GM21381 (cell line): ENCODE data around the gene HECTD2.
"Not testable (repeated sequence)": the region's sequence is repeated elsewhere in the genome, so short reads cannot be mapped to it uniquely, and the experiment has no call there.

Experiments used
- ATAC-seq: cut with Tn5 transposase; IDR thresholded peaks from one replicate; pipeline ENCODE4 v1.9.1; 2021; ENCODE audit warnings: mild to moderate bottlenecking, moderate library complexity; ENCODE audit not compliant: unreplicated experiment

Gene HECTD2

DNA sequence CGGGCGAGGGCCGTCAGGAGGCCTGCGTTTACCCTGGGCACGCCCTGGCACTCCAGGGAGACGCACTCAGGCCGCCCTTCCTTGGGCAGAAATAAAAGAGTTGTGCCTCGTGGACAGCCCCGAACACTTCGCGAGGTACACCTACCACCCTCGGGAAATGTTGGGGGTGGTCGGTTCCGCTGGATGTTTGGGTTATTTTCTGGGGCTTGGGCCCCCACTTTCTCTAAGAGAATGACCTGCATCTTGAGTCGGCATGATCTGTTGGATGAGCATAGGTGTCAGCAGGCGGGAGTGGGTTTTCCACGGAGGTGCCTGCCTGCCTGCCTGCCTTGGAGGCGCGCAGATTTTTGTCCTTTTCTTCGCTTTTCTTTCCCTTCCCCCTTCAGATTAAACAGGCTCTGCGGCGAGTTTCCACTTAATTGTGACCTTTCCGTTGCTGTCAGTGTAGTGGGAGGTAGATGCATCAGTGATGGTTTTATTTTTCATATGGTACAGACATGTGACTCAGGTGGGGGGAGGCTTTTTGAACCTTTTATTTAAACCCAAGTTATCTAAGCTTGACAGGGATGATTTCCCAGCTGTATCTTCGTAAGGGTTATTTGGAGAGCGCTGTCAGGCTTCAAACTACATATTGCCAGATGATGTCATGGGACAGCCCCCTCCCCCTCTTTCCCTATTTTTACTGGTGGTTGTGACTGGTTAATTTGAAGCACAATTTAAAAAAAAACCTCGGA is 661 bp downstream of the HECTD2 start:
- ATAC-seq: no peak

GRCh38 chr10:91411621-91412020 is 1.5 kb downstream of the HECTD2 start:
- ATAC-seq: no peak

DNA sequence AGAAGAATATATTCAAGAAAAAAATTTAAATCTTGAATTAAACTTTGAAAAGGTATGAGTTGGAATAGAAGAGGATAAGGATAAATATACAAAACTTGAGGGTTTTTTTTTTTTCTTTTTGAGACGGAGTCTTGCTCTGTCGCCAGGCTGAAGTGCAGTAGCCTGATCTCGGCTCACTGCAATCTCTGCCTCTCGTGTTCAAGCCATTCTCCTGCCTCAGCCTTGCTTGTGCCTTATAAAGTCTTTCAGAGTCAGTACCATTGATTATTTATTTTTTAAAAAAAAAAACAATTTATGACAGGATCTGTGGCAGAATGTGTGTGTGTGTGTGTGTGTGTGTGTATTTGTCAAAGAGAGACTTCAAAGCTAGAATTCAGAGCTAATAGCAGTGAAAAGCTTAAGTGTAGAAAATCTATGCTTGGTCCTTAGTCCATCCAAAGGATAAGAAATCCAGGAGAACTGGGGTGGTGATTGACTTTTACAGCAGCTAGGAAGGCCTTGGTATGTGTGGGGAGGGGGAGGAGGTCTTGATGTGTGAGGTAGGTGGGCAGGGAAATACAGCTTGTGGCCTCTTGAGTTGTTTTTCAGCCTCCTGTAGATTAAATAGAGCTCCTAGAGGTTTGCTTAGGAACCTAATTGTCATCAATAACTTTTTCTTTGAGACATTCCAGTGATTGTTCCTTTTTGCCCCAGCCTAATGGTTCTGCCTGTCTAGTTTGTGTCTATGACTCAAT is 2.4 kb downstream of the HECTD2 start:
- no peak for ATAC-seq

DNA sequence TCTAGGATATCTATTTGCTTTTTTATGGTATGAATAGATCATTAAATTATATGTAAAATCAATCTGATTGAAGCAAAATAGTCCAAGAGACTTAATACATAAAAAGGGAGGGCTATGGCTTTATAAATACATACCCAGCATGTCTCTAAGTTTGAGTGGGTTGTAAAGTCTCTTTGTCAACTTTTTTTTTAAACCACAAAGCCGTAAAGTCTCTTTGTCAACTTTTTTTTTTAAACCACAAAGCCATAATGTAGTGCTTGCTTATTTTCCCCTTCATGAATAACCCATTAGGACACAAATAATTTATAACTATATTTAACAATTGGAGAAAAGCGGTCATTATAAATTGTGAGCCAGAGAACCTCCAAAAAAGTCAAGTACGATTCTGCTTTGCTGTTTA is 5.7 kb downstream of the HECTD2 start:
- no peak for ATAC-seq

DNA sequence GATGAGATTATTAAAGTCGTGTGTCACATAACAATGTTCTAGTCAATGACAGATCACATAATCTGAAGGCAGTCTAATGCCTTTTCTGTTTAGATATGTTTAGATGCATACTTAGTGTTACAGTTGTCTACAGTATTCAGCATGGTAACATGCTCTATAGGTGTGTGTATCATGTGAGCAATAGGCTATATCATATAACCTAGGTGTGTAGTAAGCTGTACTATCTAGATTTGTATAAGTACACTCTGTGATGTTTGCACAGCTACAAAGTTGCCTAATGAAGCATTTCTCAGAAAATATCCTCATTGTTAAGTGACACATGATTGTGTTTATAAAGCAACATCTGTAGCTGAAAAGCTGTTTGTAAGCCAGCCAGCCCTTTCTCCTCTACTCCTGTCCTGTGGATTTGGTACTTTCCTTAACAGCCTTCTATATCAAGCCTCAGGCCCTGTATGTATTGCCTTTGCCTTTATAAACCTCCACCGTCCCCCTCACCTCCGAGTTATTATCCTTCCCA is 6.3 kb downstream of the HECTD2 start:
- no peak for ATAC-seq

DNA sequence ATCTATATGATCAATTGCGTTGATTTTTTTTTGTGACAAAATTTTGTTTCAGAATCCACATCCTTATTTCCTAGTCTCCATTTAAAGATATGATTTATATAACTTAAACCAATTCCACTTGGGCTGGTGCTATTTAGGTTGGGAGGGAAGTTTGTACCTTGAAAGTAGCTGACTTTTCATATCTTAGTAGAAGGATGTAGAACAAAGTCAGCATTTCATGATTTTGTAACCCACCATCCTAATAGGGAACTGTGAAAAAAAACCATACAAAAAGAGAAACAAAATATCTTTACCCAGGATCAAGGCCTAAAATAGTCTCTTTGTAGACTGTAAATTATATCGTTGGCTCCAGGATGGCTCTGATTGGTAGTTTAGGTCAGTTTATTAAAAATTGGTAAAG is 8.3 kb downstream of the HECTD2 start:
- no peak for ATAC-seq

GRCh38 chr10:91420868-91421267 is 10.7 kb downstream of the HECTD2 start:
- ATAC-seq: no peak

DNA sequence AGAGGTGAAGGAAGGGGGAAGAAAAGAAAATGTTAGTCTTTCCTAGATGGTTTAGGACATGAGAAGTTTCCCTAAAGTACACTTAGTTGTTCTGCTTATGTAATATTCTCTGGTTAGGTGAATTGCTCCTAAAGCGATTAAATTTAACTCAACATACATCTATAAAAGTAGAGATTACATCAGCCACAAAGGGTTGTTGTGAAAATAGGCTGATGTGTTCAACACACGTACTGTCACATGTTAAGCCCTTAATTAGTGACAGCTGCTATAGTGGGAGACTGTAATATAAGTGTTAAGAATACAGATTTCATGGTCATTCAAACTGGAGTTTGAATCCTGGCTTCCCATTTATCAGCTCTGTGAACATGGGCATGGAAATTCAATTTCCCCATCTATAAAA is 12.8 kb downstream of the HECTD2 start:
- ATAC-seq: no peak

GRCh38 chr10:91424016-91424415 is 13.9 kb downstream of the HECTD2 start:
- no peak for ATAC-seq

DNA sequence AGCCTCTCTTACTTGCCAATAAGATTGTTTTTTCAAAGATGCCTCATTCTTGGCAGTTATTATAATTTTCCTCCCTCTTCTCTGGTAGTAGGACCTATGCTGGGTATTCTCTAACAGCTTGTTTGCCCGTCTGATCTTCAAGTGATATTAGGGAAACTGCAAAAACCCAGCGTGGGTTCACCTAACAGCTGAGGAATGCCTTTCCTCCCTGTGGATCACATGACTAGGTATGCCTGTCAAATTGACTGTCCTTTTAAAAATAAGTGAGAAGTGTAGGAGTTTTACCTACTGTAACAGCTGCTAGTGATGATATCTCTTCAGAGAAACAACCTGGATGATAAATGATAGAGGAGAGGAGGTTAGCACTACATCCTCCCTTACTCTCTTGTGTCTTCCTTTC is 22.0 kb downstream of the HECTD2 start:
- no peak for ATAC-seq

DNA sequence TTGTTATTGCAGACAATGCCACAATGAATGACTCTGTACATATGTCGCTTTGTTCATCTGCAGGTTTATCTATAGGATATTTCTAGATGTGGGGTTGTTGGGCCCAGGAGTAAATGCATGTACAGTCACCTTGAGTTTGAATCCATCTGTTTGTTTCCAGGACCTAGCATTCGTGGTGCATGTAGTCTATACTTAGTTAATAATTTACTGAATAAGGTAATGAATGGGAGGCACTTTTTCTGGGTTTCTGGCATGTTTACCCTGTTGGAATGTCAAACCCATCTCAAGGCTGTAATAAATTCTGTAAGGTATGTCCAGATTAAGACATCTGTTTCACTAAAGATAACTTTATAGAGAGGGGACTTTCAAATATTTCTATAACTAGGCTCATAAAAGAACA is 23.5 kb downstream of the HECTD2 start:
- no peak for ATAC-seq

GRCh38 chr10:91434041-91434440 is 23.9 kb downstream of the HECTD2 start:
- ATAC-seq: no peak

- no peak for ATAC-seq
These were observed 25.1 kb downstream of the HECTD2 start for GRCh38 chr10:91435241-91435640.

- not testable (repeated sequence) for ATAC-seq
These were observed 28.1 kb downstream of the HECTD2 start for GRCh38 chr10:91438228-91438627.

DNA sequence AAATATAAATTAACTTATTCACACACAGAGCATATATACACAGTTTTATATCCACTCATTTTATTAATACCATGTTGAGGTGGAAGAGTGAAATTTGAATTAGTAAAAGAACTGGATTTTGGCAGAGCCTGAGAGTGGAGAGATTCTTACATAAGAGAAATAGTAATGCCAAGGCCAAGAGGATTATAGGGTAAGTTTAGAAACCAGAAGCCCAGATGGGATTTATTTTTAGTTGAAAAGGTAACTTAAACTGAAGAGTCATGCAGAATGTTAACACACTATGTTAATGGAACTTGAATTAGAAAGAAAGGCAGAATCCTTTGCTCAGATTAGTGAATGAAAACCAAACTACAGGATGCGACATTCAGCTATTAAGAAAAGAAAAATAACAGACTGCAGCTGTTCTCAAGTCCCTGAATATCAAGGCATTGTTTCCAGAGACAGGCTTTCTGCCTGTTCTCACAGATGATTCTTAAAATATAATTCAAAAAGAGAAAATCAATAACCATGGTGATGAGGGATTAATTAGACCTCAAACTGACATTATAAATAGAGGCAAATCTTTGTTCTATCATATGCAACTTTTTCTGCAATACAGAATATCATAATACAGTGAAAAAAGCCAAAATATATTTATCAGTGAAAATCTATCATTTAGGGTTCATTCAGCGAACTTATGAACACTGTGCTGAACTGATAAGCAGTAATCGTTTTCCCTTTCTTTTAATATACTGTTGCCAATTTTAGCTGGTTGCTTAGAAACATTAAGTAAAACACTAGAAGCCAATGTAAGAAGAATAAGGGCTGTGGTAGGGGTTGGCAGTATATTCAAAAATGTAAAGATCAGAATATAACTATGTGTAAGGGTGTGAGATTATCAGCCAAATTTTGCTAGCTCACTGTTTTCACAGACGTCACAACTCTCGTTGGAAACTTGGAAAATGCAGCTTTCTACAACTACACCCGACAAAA is 34.4 kb downstream of the HECTD2 start:
- no peak for ATAC-seq

DNA sequence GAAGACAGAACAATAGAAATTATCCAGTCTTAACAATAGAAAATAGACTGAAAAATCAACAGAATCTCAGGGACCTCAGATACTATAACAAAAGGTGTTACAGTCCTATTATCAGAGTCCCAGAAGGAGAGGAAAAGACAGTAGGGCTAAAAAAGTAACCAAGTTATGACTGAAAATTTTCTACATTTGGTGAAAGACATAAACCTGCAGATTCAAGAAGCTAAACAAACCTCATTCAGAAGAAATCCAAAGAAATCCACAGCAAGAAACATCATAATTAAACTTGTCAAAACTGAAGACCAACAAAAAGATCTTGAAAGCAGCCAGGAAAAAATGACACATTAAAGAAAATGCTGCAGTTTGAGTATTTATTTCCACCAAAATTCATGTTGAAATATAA is 41.9 kb downstream of the HECTD2 start:
- ATAC-seq: no peak

- ATAC-seq: no peak
These were observed 43.4 kb downstream of the HECTD2 start for GRCh38 chr10:91453535-91453934.

GRCh38 chr10:91455135-91455534 is 45.0 kb downstream of the HECTD2 start:
- not testable (repeated sequence) for ATAC-seq

GRCh38 chr10:91460681-91461080 is 50.5 kb downstream of the HECTD2 start:
- no peak for ATAC-seq

DNA sequence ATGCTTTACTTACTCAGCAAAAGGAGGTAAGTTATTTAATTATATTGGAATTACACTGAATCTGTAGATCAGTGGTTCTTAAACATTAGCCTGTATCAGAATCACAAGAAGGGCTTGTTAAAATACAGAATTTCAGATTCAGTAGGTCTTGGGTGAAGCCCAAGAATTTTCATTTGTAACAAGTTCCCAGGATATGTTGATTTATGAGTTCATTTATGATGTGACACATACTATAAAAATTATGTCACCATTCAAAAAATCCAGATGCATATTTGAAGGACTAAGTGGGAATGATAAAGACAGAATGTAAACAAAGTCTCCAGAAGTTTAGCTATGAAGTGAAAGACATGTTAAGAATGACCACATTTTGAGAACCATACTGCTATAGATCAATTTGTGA is 52.3 kb downstream of the HECTD2 start:
- ATAC-seq: no peak

DNA sequence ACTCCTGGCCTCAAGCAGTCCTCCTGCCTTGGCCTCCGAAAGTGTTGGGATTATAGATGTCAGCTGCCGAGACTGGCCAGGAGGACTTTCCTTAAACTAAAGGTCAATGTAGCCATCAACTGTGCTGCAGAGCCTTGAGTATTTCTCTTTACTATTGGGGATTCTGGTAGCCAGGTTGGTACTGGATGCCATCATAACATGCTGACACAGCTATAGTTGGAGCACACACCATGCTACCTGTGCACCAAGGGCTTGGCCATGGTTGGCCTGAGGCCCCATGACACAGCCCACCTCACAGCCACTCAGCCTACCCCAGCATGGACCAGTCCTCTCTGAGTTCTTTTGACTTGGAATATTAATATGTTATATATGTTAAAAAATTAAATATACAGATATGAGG is 54.4 kb downstream of the HECTD2 start:
- ATAC-seq: no peak
